Daoy (cell line): Measurements from ENCODE around the gene ATOH7. TPM values are rescaled to one million over a fixed set of nuclear protein-coding genes. Genes with fewer than 3 reads are reported as not detected.
A peak's percentile ranks its signal among the peaks of the same experiment; 100 is the strongest.
"Not testable (repeated sequence)": the region's sequence is repeated elsewhere in the genome, so short reads cannot be mapped to it uniquely, and the experiment has no call there.

Experiments used
- DNase-seq: peaks from one replicate; pipeline ENCODE4 v3.0.0-alpha.2; 2015; ENCODE audit warnings: low read depth
- total RNA-seq: library from RNA; depleted of rRNA; stranded (reverse); fragments of >200 nt; shearing (Covaris generic); gene quantifications from 2 replicates; pipeline ENCODE4 v1.2.3, GENCODE V29; 2014; rRNA removed

Gene ATOH7
- not detected in 2 replicates for total RNA-seq

GRCh38 chr10:68231817-68232251 lies at the start of gene ATOH7:
Gene ATOH7 (minus strand): TSS chr10:68232113. CDS start chr10:68231677, 436 bp downstream.
- no peak for DNase-seq

DNA sequence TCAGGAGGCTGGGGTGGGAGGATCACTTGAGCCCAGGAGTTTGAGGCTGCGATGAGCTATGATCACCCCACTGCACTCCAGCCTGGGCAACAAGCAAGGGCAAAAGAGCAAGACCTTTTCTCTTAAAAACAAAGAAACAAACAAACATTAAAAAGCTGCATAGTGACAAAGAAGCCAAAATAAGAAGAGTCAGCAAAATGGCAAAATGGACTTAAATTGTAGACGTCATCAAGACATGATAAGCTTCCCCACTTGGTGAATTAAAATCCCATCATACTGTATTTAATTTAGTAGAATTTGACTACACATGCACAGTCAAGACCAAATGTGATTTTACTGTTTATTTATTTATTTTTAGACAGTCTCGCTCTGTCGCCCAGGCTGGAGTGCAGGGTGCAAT lies 48.8 kb upstream of the ATOH7 start:
- DNase-seq = no peak

- DNase-seq = not testable (repeated sequence)
Measured at GRCh38 chr10:68278906-68279753, 47.2 kb upstream of the ATOH7 start.

GRCh38 chr10:68277814-68278213 lies 45.9 kb upstream of the ATOH7 start:
- not testable (repeated sequence) for DNase-seq

DNA sequence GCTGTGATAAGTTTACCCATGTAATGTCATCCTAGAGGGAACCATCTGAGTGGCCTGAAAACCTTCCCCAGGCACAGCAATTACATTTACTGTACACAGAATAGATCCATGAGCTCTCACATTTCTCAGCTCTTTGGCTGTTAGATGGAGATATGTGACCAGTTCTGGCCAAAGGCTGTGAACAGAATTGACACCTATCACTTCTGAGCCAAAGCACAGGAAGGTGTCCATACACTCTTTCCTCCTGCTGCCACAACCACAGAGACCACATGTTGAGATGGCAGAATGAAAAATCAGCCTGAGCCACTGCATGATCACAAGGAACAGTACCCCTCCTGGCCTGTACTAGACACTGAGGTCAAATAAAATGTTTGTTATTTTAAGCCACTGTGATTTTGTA lies 44.3 kb upstream of the ATOH7 start:
- DNase-seq = no peak

GRCh38 chr10:68275600-68276126 lies 43.8 kb upstream of the ATOH7 start:
- no peak for DNase-seq

DNA sequence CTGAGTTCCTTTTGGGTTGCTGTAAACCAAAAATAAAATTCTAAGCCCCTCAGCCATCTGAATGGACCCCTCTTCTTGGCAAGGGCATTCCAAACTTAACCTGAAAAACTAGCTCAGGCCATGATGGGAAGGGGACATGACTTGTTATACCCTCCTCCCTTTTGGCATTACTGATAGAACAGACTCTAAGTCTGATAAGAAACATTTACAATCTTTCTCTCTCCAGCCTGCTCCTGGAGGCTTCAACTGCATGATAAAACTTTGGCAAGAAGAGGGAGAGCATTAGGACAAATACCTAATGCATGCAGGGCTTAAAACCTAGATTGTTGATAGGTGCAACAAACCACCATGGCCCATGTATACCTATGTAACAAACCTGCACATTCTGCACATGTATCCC lies 40.9 kb upstream of the ATOH7 start:
- no peak for DNase-seq

GRCh38 chr10:68271196-68271882 lies 39.4 kb upstream of the ATOH7 start:
- DNase-seq = peak; percentile 1

GRCh38 chr10:68269562-68270290 lies 37.8 kb upstream of the ATOH7 start:
- DNase-seq = no peak

- peak; percentile 2 for DNase-seq
Measured at GRCh38 chr10:68261132-68261856, 29.4 kb upstream of the ATOH7 start.

GRCh38 chr10:68253346-68253745 lies 21.4 kb upstream of the ATOH7 start:
- DNase-seq = no peak

DNA sequence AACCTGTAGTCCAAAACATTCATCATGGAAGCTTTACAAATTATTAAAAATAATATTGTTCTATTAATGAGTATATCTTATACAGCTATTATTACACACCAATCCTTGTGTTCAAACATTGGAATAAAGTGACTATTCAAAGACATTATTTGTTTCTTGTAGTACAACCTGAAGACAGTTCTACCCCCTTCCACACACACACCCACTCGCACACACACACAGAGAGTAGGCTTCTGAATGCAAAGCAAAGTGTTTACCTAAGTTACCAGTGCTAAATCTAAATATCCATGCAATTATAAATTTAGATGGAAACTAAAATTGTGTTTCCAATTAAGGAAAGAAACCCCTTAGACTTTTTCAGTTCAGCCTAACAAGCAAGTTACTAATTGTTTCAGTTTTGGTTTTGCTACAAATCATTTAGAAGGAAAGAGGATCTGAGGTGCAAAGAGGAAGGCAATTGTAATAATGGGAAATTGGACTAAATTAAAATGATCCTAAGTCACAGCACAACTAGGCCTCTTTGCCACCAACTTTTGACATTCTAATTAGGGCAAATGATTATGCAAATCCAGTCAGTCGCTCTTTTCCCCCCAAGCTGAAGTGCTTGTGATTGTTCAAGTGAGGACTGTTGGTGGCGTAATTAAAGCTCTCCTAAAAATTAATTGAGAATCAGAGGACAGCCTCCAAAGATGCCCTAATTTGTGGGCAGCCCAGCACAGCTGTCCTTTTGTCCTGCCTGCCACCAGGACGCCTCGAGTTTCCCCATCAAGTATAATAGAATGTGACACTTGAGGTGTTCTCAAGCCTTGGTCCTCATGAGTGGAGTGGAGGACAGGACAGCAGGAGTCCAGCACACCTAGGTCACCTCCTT lies 19.9 kb upstream of the ATOH7 start:
- DNase-seq = no peak

DNA sequence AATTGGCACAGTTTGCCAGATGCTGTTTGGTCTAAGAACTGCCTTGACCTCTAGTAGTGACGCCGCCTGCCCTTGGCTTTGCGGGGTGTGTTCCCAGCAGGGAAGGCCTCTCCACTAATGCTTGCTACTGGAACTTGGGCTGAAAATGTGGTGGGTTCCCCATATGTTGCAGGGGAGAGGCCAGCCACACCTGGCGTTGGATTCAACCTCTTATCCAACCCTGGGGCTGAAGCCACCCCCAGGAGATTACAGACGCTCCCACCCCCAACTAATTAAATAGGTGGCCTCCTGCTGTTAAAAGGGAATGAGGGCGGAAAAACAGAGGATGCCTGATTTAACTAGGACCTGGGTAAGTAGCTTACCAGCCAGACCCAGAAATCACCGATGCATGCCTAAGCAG lies 19.2 kb upstream of the ATOH7 start:
- DNase-seq = no peak

- DNase-seq = no peak
Measured at GRCh38 chr10:68249297-68249696, 17.4 kb upstream of the ATOH7 start.

DNA sequence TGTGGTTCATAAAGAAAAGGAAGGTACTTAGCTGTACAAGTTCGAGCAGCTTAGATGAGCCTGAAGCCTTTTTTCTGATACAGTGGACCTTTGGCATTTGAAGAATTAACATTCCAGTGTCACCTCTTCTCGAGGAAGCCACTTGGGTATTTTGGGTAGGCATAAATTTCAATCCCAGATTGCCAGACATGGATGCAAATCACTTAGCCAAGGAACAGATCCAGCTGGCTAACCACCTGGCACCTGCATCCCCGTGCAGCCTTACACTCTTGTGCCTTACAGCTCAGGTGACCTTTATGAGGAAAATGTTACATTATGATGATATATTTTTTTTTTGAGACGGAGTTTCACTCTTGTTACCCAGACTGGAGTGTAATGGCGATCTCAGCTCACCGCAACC lies 16.0 kb upstream of the ATOH7 start:
- DNase-seq = no peak

DNA sequence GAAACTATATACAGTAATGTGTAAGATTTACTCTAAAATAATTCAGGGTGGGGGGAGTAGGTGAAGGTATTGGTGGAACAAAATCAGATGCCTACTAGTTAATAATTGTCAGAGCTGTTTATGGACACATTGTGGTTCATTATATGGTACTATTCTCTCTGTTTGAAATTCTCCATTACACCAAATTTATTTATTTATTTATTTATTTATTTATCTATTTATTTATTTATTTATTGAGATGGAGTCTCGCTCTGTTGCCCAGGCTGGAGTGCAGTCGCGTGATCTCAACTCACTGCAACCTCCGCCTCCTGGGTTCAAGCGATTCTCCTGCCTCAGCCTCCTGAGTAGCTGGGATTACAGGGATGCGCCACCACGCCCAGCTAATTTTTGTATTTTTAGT lies 14.5 kb upstream of the ATOH7 start:
- not testable (repeated sequence) for DNase-seq

- peak; percentile 3 for DNase-seq
Measured at GRCh38 chr10:68242051-68242450, 10.1 kb upstream of the ATOH7 start.

DNA sequence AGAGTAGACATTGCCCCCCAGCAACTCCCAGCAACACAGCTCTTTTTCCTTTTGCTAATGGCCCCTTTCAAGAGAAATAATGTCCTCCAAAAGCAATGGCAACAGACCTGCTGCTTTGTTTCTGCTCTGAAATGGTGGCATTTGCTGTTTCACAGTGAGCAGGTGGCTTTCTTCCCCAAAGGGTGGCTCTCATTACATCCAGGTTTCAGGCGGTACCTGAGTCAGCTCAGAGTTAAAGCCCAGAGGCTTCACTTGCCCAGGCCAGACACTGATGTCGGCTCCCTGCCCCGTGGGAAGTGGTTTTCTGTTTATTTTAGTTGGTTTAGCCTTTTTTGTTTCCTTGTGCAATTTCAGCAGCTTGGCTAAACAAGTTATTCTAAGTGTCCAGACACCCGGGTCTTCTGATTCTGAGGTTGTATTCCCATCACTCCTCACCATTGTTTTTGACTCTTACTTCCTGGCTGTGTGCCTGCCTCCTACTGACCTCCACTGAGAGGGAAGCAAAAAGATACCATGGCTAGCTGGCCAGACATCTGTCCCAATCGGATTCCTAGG lies 7.8 kb upstream of the ATOH7 start:
- DNase-seq = no peak

DNA sequence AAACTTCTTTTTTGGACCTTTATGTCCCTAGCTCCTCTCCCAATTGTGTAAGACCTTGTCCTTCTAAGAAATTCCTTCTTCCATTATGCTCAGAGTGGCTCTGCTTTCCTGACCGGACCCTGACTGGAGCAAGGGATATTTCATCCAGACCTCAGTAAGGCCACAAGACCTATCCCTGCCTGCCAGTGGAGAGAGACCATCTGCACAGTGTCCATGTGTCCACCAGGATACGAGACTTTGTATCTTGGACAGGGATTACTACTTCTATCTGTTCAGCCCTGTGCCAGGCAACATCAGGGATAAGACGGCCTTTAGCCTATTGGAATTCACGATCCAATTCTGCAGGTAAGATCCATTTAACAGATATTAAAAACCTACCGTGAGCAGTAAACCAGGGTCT lies 7.2 kb upstream of the ATOH7 start:
- DNase-seq = no peak

DNA sequence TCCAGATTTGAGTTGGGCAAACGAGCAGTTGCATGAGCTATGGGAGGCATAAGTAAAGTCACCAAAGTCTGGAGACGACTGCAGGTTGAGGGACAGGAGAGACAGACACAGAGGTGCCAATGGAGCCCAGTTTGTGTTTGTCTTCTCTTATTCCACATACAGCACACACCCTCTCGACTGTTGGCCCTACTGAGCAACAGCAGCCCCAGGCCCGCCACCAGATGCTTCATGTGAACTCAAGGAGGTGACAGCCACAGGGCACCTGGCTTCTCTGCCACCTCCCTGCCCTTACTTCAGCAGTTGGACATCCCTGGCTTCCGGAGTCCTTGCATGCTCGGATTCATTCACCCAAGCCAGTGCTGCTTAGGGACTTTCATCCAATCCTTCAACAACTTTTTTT lies 6.5 kb upstream of the ATOH7 start:
- no peak for DNase-seq
